Suprapubic skin (tissue), 4 donors: ENCODE results near the gene VRK3.

Experiments used
- CTCF ChIP-seq, 2 donors: fragments of 200-600 bp in 1 of 2; fragments of 450-650 bp in 1 of 2; sonication (generic) in 1 of 2; IDR thresholded peaks; one replicate each; pipeline ENCODE4 v1.5.1; 2016 to 2019; ENCODE audit warnings: antibody characterized with exemption in 2 of 2, mild to moderate bottlenecking in 1 of 2, moderate library complexity in 1 of 2
- EP300 ChIP-seq: sonication (generic); formaldehyde crosslinking; IDR thresholded peaks from one replicate; pipeline ENCODE4 v1.6.1; 2017; ENCODE audit warnings: antibody characterized with exemption
- POLR2A ChIP-seq, 2 donors: fragments of 450-650 bp; IDR thresholded peaks; one replicate each; pipeline ENCODE4 v1.6.1; 2017; ENCODE audit warnings: antibody characterized with exemption in 2 of 2, mild to moderate bottlenecking in 2 of 2, moderate library complexity in 2 of 2
- POLR2AphosphoS5 ChIP-seq, 3 donors: sonication (generic); formaldehyde crosslinking; IDR thresholded peaks; one replicate each; pipeline ENCODE4 v1.6.1; 2017; ENCODE audit warnings: antibody characterized with exemption in 3 of 3

- TF ChIP-seq POLR2A (IDR thresholded peaks at IDR 0.05) (no peak), CTCF (IDR thresholded peaks at IDR 0.05) (no peak), EP300 (no peak), POLR2AphosphoS5 (IDR thresholded peaks at IDR 0.05) (no peak)
These were observed 11.7 kb upstream of the VRK3 start for GRCh38 chr19:50036908-50037307.
